Pons (tissue), 1 donor: ENCODE measurements around the gene USP15.

Source experiments
- DNase-seq: peaks from one replicate; pipeline ENCODE4 v3.0.0-alpha.2; 2016; ENCODE audit warnings: low spot score

The USP15 gene

DNA sequence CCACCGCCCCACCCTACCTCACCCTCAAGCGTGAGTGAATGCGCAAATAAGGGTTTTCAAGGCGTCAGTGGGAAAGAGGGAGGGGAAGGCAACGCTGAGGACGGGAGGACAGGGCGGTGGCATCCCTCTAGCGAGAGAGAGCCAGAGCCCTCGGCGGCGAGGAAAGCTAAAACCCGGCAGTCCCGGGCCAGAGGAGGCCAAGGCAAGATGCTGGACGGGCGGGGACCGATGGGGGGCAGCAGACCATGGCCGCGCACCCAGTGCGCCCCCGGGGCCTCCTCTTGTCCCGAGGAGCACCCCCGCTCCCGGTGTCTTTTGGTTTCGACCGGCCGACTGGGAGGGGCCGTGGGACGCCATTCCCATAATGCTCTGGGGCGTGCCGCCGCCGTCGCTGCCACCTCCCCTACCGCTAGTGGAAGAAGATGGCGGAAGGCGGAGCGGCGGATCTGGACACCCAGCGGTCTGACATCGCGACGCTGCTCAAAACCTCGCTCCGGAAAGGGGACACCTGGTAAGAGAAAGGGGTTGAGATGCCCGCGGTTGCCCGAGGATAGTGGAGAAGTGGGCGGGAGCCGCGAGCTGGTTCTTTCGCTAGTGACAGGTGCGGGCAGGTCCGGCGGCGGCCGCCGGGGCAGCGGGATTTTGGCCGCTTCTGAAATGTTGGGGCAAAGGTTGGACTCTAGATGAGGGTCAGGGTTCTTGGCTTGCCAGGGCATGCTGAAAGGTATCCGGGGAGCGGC, at the start of gene USP15:
USP15 (plus strand) TSS at position 412 of the 740 bp plus-strand sequence; CDS start at position 423, 11 bp downstream.
- DNase-seq: peak; percentile 89

DNA sequence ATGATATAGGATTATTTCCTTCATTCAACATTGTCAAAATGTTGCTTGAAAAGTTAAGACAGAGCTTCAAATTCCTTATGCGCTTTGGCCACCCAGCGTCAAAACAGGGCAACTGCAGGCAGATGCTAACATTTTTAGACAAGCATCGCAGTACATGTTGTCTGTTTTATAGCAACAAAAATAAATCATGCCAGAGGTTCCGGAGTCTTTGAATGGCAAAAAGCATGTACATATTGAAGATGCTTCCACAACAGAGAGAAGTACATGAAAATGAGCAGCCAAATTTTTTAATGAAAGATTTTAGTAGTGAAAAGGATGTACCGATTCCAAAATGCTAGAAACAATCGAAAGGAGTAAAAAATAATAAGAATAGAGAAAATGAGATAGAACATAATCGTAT, 49.8 kb upstream of the USP15 start:
- DNase-seq: no peak

GRCh38 chr12:62211510-62211909, 48.7 kb upstream of the USP15 start:
- DNase-seq: no peak

DNA sequence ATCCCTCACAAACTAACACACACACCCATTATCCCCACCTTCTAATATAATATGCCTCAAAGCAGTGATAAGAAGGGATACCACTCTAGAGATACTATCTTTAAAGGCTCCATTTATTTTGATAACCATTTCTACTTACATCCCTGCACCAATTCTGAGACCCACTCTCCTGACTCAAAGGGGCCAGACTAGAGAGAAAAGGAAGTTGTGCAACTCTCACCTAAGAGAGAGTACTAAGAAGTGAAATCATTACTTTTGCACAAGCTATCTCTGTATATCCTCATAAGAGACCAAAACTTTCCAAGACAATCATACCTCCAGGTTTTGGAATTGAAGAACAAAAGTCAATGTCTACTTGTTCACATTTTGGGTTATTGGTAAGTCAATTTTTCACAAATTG, 45.4 kb upstream of the USP15 start:
- no peak for DNase-seq

DNA sequence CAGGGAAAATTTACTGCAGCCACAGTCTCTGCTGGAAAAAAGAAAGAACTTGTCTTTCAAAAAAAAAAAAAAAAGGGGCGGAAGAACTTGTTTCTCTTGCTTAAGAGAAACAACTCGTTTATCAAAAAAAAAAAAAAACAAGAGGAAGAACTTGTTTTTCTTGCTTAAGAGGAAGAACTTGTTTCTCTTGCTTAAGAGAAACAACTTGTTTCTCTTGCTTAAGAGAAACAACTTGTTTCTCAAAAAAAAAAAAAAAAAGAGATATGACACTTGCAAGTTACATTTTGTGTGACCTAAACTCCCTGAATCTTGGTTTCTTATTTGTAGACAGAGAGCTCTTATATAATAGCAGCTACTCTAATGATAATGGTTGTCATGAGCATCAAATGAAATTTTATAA, 44.7 kb upstream of the USP15 start:
- DNase-seq: no peak

DNA sequence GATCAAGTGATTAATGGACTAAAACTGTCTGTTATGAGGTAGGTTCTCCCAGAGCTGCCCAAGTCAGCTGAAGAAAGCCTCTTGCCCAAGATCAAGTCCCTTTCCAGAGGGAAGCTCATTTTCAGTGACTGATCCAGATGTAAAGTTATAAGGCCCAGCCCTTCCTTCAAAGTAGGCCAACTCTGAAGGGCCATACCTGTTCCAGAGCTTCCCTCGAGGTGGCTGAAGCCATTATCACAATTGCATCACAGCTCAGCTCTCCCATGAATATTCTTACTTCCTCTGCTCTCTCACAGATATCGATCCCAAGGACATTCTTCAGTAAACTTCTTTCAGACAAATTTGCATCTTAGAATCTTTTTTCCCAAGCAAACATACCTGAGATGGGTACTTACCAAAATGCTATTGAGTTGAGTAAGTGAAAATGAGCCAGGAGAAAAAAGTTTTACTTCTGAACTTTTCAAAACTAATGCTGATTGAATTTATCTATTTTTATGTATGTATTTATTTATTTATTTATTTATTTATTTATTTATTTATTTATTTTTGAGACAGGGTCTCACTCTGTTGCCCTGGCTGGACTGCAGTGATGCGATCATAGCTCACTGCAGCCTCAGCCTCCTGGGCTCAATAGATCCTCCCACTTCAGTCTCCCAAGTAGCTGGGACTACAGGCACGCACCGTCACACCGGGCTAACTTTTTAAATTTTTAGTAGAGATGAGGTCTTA, 42.6 kb upstream of the USP15 start:
- DNase-seq: no peak

GRCh38 chr12:62221107-62221506, 39.1 kb upstream of the USP15 start:
- DNase-seq: no peak

DNA sequence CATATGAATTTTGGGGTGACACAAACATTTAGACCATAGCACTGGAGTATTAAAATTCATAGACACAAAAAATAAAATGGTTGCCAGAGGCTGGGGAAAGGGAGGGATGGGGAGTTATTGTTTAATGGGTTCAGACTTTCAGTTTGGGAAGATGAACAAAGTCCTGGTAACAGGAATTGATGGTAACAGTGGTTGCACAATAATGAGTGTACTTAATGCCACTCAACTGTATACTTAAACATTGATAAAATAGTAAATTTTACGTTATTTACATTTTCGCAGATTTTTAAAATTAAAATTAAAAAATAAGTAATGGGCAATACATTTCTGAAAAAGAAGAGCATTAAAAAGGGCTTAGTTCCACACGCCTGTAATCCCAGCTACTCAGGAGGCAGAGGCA, 35.6 kb upstream of the USP15 start:
- no peak for DNase-seq

- DNase-seq: no peak
Measured at GRCh38 chr12:62227091-62227490, 33.1 kb upstream of the USP15 start.

GRCh38 chr12:62230652-62231051, 29.6 kb upstream of the USP15 start:
- DNase-seq: no peak

GRCh38 chr12:62232143-62232729, 28.0 kb upstream of the USP15 start:
- no peak for DNase-seq

DNA sequence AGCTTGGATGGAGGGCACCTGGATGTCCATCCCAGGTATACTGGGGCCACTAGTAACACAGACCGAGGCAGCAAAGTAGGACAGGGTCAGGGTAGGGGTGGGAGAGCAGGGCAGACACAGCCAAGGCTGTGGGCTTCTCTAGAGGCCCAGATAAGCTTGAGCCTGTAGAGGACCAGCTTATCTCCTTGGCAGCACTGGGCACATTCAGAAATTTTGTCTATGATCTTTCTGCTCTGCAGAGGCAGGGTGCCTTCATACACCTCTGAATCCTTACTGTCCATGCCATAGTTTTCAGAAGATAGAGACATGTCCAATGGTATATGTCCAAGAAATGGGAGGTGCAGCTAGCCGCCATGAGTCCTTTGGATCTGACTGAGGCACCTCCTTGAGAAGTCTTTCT, 26.4 kb upstream of the USP15 start:
- DNase-seq: no peak

DNA sequence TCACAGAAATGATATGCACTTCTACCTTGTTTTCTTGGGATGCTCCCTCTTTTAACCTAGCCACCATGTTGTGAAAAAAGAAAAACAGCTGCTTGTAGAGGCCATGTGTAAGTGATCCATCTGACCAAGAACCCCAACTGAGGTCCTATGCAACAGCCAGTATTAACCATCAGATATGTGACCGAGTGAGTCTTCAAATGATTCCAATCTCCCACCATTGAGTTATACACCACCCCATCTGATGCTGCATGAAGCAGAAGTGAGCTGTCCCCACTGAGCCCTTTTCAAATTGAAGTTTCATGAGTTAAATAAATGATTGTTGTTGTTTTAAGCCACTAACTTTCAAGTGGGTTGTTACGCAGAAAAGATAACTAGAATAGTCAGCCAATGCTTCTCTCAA, 20.6 kb upstream of the USP15 start:
- no peak for DNase-seq

GRCh38 chr12:62247281-62248045, 12.7 kb upstream of the USP15 start:
- no peak for DNase-seq

DNA sequence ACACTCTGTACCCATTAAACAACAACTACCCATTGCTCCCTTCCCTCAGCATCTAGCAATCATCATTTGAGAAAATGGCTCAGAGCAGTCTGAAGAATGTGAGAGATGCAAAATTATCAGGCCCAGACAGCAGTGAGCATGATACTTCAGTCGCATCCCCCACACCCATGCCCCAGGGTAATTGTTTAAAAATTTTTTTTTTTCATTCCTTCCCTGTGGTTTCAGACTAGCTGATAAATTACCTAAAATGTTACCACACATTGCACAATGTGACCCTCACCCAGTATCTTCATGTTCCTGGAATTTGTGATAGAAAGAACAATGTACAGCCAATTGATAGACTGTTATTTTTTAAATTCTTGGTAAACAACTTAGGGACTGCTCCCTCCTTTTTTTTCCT, 11.3 kb upstream of the USP15 start:
- no peak for DNase-seq

DNA sequence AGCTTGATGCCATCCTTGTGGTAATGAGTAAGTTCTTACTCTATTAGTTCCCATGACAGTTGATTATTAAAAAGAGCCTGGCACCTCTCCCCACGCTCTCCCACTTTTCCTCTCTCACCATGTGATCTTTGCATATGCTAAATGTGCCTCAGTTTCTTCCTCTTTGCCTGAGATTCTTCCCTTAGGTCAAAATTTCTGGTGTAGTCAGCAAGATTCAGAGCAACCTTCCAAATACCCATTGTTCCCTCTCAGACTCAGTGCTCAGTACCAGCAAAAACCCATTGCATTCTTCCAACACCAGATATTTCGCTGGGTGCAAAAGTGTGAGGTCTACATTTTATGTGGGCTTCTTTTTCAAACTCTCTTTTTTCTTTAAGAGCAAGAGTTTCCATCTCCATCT, 10.8 kb upstream of the USP15 start:
- DNase-seq: no peak

GRCh38 chr12:62250671-62251608, 9.3 kb upstream of the USP15 start:
- no peak for DNase-seq

DNA sequence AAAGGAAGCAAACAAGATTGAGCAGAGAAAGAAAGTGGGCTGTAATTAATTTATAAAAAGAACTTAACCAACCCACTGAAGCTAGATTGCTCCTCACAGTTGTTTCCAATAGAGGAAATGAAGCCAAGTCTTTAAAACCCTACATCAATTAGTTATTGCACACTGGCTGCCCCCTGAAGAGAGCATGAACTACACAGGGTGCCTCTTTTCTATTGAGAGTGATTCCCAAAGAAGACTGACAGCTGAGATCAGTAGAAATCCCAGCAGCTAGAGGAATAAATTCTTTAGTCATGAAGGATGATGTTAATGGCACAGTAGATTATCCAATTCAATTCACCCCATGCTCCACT, 8.6 kb upstream of the USP15 start:
- DNase-seq: no peak

GRCh38 chr12:62252576-62252975, 7.6 kb upstream of the USP15 start:
- no peak for DNase-seq

DNA sequence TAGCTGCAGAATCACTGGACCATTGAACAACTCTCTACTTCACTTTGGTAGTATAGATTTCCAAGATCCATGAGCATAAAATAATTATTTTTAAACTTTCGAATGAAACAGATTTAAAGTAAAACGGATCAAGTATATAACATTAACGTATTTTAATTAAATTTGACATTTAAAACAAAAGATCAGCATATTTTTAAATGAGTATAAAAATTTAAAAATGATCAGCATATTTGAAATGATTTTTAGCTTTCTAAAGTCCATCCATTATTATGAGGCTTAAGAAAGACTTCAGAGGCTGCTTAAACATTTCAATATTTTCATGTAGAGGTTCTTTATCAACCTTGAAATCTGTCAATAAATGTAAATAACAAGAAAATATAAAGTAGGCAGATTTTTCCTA, 5.2 kb upstream of the USP15 start:
- DNase-seq: no peak

DNA sequence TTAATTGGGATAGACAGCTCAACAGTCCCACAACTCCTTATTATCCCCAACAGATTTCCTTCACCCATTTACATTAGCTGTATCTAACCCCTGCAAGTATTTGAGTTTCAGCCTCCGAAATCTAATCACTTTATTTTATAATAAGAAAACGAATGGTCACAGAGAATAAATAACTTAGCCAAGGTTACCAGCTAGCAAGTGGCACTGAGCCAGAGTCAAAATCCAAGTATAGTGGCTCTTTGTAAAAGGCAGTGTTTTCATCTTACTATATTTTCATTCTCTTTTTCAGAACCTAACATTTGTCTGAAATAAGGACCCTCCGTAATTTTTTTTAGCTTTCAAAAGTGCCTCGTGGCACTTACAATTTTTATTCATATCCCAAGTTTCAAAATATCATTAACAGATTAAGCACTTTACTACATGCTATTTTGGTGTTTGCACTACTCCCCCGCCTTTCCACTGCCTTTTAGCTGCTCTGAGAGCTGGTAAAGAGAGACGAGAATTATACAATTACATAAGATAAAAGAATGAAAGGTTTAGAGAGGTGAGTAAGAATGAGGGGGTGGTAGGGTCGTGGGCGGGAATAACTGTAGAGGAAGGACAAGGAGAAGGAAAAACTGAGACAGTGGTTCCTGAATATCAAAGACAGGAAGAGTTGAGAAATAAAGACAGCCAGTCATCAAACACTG, 3.7 kb upstream of the USP15 start:
- DNase-seq: no peak
